ENCODE measurements around the gene PNP. TPM values are rescaled to one million over a fixed set of nuclear protein-coding genes. Genes with fewer than 3 reads are reported as not detected.

The PNP gene
- total RNA-seq, result 10 to 100 TPM; 73.6 to 77.2 TPM
- polyA plus RNA-seq (2013, experiment 1 of 2), result 62.4 TPM
- polyA plus RNA-seq (2013, experiment 2 of 2), result 121 TPM
- total RNA-seq, result 54.1 to 281 (median 126) reads per million in 172 experiments

GRCh38 chr14:20469242-20469889, at the start of gene PNP:
TSS of gene PNP (plus strand) at chr14:20469406. CDS start at chr14:20469525, 119 bp downstream.
- peaks cover 46% of the 10 kb centered on the region for H3K4me1 ChIP-seq (ENCODE audit: insufficient read depth, low read length)
- Mint-ChIP-seq H3K27me3 (no peaks in the 10 kb centered on the region), H3K36me3 (ENCODE audit: low read depth) (peaks cover 43% of the 10 kb centered on the region), H3K4me3 (peak within 1 kb of the TSS; percentile 98), H3K27ac (peak within 1 kb of the TSS; percentile 92), H3K9me3 (no peaks in the 10 kb centered on the region), H3K4me1 (ENCODE audit: low read depth) (peaks cover 50% of the 10 kb centered on the region)
- no peak for TF ChIP-seq CTCF (IDR thresholded peaks at IDR 0.05)
- H3K36me3 ChIP-seq (ENCODE audit: insufficient read depth, low read length), result peaks cover 23% of the 10 kb centered on the region
- no peaks in the 10 kb centered on the region for H3K27me3 ChIP-seq (ENCODE audit: control insufficient read depth in 1 of 2, insufficient read depth in 2 of 2, low read length in 2 of 2)
- ChIA-PET POLR2A (interaction anchor here (0.8 to 4.8 kb wide), 17 partner anchors 8 to 213 kb away, joined by 3 to 43 read pairs (median 6); partner anchors contain the start of genes APEX1, OSGEP, PARP2 and PIP4P1), CTCF (interaction anchor here (1.0 to 1.6 kb wide), 4 partner anchors 13 to 56 kb away, joined by 3 to 7 read pairs (median 6); partner anchors contain the start of genes APEX1, OSGEP and TEP1)
- DNase-seq, result peak; percentile 77 to 96 (median 85)
- peak within 1 kb of the TSS; percentile 95 for H3K4me3 ChIP-seq (ENCODE audit: low read length)
- peak; percentile 88 for ATAC-seq (ENCODE audit: poor library complexity)
- peak within 1 kb of the TSS; percentile 78 to 81 for H3K27ac ChIP-seq (ENCODE audit: low read depth in 1 of 2, low read length in 2 of 2)
- no peaks in the 10 kb centered on the region for H3K9me3 ChIP-seq (ENCODE audit: control insufficient read depth in 1 of 2, insufficient read depth in 1 of 2, low read length in 2 of 2)
- intact Hi-C loops (cut with DNase I, micrococcal nuclease), result loop anchor here (1.0 to 10.0 kb wide), 7 partner anchors 8 to 615 kb away; partner anchors contain the start of genes APEX1 (in 2 of the 2), OSGEP (in 1 of the 2) and PARP2 (in 1 of the 2)

GRCh38 chr14:20419419-20419818, 49.8 kb upstream of the PNP start:
- DNase-seq, result no peak
- H3K27ac ChIP-seq (ENCODE audit: low read depth in 1 of 2, low read length in 2 of 2), result no peak overlapping the region
- CTCF ChIA-PET, result no interaction called here

GRCh38 chr14:20421267-20421666, 47.9 kb upstream of the PNP start:
- Histone ChIP-seq H3K4me1 (ENCODE audit: insufficient read depth, low read length) (peaks cover under 1% of the 10 kb centered on the region), H3K27me3 (ENCODE audit: control insufficient read depth in 1 of 2, insufficient read depth in 2 of 2, low read length in 2 of 2) (no peaks in the 10 kb centered on the region), H3K4me3 (ENCODE audit: low read length) (no peak overlapping the region), H3K36me3 (ENCODE audit: insufficient read depth, low read length) (no peaks in the 10 kb centered on the region), H3K9me3 (ENCODE audit: control insufficient read depth in 1 of 2, insufficient read depth in 1 of 2, low read length in 2 of 2) (no peaks in the 10 kb centered on the region), H3K27ac (ENCODE audit: low read depth in 1 of 2, low read length in 2 of 2) (no peak overlapping the region)
- peaks cover 5% of the 10 kb centered on the region for H3K4me1 Mint-ChIP-seq (ENCODE audit: low read depth)
- intact Hi-C loops (cut with DNase I, micrococcal nuclease), result no loop called here
- POLR2A ChIA-PET, result interaction anchor here (1.3 kb wide), 1 partner anchor 34 kb away, joined by 5 read pairs; the partner anchor contains the start of genes APEX1 and OSGEP
- CTCF ChIA-PET, result no interaction called here
- no peak for TF ChIP-seq CTCF (IDR thresholded peaks at IDR 0.05)
- no peak overlapping the region for H3K4me3 Mint-ChIP-seq
- H3K27me3 Mint-ChIP-seq, result no peaks in the 10 kb centered on the region
- H3K27ac Mint-ChIP-seq, result no peak overlapping the region
- DNase-seq (no peak), ATAC-seq (ENCODE audit: poor library complexity) (no peak)
- no peaks in the 10 kb centered on the region for H3K9me3 Mint-ChIP-seq
- no peaks in the 10 kb centered on the region for H3K36me3 Mint-ChIP-seq (ENCODE audit: low read depth)

More at GRCh38 chr14:20419419-20419818, 49.8 kb upstream of the PNP start:
- H3K27ac Mint-ChIP-seq, result no peak overlapping the region
- H3K4me1 ChIP-seq (ENCODE audit: insufficient read depth, low read length), result peaks cover 7% of the 10 kb centered on the region
- H3K4me1 Mint-ChIP-seq (ENCODE audit: low read depth), result peaks cover 8% of the 10 kb centered on the region
- no peaks in the 10 kb centered on the region for H3K36me3 Mint-ChIP-seq (ENCODE audit: low read depth)
- TF ChIP-seq CTCF (IDR thresholded peaks at IDR 0.05), result no peak
- no peaks in the 10 kb centered on the region for H3K36me3 ChIP-seq (ENCODE audit: insufficient read depth, low read length)
- H3K9me3 Mint-ChIP-seq, result no peaks in the 10 kb centered on the region
- intact Hi-C loops (cut with DNase I, micrococcal nuclease), result loop anchor here in 1 of 2 experiments (5.0 kb wide), 2 partner anchors 82 to 113 kb away; no protein-coding TSS in a partner anchor
- no peaks in the 10 kb centered on the region for H3K27me3 Mint-ChIP-seq
- H3K27me3 ChIP-seq (ENCODE audit: control insufficient read depth in 1 of 2, insufficient read depth in 2 of 2, low read length in 2 of 2), result no peaks in the 10 kb centered on the region
- POLR2A ChIA-PET, result no interaction called here
- H3K4me3 Mint-ChIP-seq, result no peak overlapping the region
- H3K4me3 ChIP-seq (ENCODE audit: low read length), result no peak overlapping the region
- no peaks in the 10 kb centered on the region for H3K9me3 ChIP-seq (ENCODE audit: control insufficient read depth in 1 of 2, insufficient read depth in 1 of 2, low read length in 2 of 2)
- ATAC-seq (ENCODE audit: poor library complexity), result no peak

Measured in CD4-positive, alpha-beta T cell (primary cell).